SK-N-SH treated with all-trans-retinoic acid at 6 μM for 48 hours (cell line): Measurements from ENCODE around the gene CHP1.

Experiments used
- PATZ1 ChIP-seq: fragments of 250-450 bp; sonication (Bioruptor Pico); IDR thresholded peaks from 2 replicates; pipeline ENCODE4 v1.8.0; 2020; ENCODE audit warnings: mild to moderate bottlenecking, moderate library complexity, borderline replicate concordance
- ZNF70 ChIP-seq: fragments of 450-650 bp; formaldehyde crosslinking; IDR thresholded peaks from 2 replicates; pipeline ENCODE4 v1.5.0; 2020; ENCODE audit warnings: mild to moderate bottlenecking, moderate library complexity

GRCh38 chr15:41182266-41182665 lies 48.8 kb upstream of the CHP1 start:
- TF ChIP-seq PATZ1 (CRISPR knock-in tag) (no peak), ZNF70 (CRISPR knock-in tag) (no peak)
